DND-41 (cell line): ENCODE data around the gene GAA.

Experiments
- ATAC-seq: fragments of 200-7000 bp; cut with Tn5 transposase; 3 replicates; pipeline ENCODE4 v1.9.1; 2021; ENCODE audit warnings: low read depth; ENCODE audit not compliant: insufficient read depth
- DNase-seq: peaks from one replicate; pipeline ENCODE4 v3.0.0-alpha.2; 2020
- H2AFZ ChIP-seq: 2 replicates; pipeline ENCODE4 v1.6.0; 2012; ENCODE audit warnings: low read depth, low read length
- H3K27ac ChIP-seq: 2 replicates; pipeline ENCODE4 v1.5.1; 2012; ENCODE audit warnings: low read length, inconsistent platforms
- H3K27me3 ChIP-seq: fragments of 200-600 bp; sonication (generic); 2 replicates; pipeline ENCODE4 v1.6.0; 2012; ENCODE audit warnings: low read length, mild to moderate bottlenecking, inconsistent platforms; ENCODE audit not compliant: insufficient read depth, poor library complexity
- H3K36me3 ChIP-seq: 2 replicates; pipeline ENCODE4 v1.5.1; 2012; ENCODE audit warnings: low read length, inconsistent platforms; ENCODE audit not compliant: insufficient read depth
- H3K4me1 ChIP-seq: 2 replicates; pipeline ENCODE4 v1.5.1; 2012; ENCODE audit warnings: mild to moderate bottlenecking, low read length; ENCODE audit not compliant: insufficient read depth
- H3K4me2 ChIP-seq: 2 replicates; pipeline ENCODE4 v1.6.0; 2012; ENCODE audit warnings: mild to moderate bottlenecking, moderate library complexity, low read length, inconsistent platforms; ENCODE audit not compliant: insufficient read depth
- H3K4me3 ChIP-seq, 2 experiments: fragments of 200-600 bp in 1 of 2; shearing (Covaris generic) in 1 of 2; 2 replicates each; pipeline ENCODE4 v1.5.1; 2012 to 2016; ENCODE audit warnings: inconsistent platforms in 2 of 2, low read length in 2 of 2, mild to moderate bottlenecking in 2 of 2, low read depth in 1 of 2, moderate library complexity in 1 of 2
- H3K79me2 ChIP-seq: 2 replicates; pipeline ENCODE4 v1.6.0; 2012; ENCODE audit warnings: low read length, inconsistent platforms; ENCODE audit not compliant: insufficient read depth
- H3K9ac ChIP-seq: 2 replicates; pipeline ENCODE4 v1.6.0; 2012; ENCODE audit warnings: low read depth, mild to moderate bottlenecking, inconsistent platforms, low read length, moderate library complexity
- H3K9me3 ChIP-seq: 2 replicates; pipeline ENCODE4 v1.5.1; 2012; ENCODE audit warnings: low read length, moderate library complexity, mild to moderate bottlenecking, inconsistent platforms; ENCODE audit not compliant: insufficient read depth, severe bottlenecking
- H4K20me1 ChIP-seq: 2 replicates; pipeline ENCODE4 v1.6.0; 2012; ENCODE audit warnings: low read length; ENCODE audit not compliant: insufficient read depth
- CTCF ChIP-seq: IDR thresholded peaks from 2 replicates; pipeline ENCODE4 v1.5.1; 2012; ENCODE audit warnings: borderline replicate concordance, low read length, moderate library complexity, mild to moderate bottlenecking; ENCODE audit not compliant: poor library complexity, severe bottlenecking; ENCODE audit errors: extremely low read depth
- EZH2 ChIP-seq: IDR thresholded peaks from 3 replicates; pipeline ENCODE4 v1.6.1; 2012; ENCODE audit warnings: borderline replicate concordance, low read depth, mild to moderate bottlenecking, moderate library complexity, low read length, inconsistent platforms; ENCODE audit not compliant: severe bottlenecking

GAA gene

GRCh38 chr17:80080081-80080480, 21.3 kb upstream of the GAA start:
- H3K36me3 ChIP-seq = no peaks in the 10 kb centered on the region
- H3K4me1 ChIP-seq = peaks cover 8% of the 10 kb centered on the region
- no peaks in the 10 kb centered on the region for H3K9me3 ChIP-seq
- no peaks in the 10 kb centered on the region for H3K27me3 ChIP-seq
- no peak overlapping the region for H3K9ac ChIP-seq
- TF ChIP-seq EZH2 (no peak), CTCF (no peak)
- no peak overlapping the region for H3K27ac ChIP-seq
- ATAC-seq (no peak), DNase-seq (no peak)
- no peak overlapping the region for H3K4me2 ChIP-seq
- H3K79me2 ChIP-seq = no peaks in the 10 kb centered on the region
- no peak overlapping the region for H3K4me3 ChIP-seq
- no peak overlapping the region for H2AFZ ChIP-seq
- H4K20me1 ChIP-seq = no peaks in the 10 kb centered on the region

DNA sequence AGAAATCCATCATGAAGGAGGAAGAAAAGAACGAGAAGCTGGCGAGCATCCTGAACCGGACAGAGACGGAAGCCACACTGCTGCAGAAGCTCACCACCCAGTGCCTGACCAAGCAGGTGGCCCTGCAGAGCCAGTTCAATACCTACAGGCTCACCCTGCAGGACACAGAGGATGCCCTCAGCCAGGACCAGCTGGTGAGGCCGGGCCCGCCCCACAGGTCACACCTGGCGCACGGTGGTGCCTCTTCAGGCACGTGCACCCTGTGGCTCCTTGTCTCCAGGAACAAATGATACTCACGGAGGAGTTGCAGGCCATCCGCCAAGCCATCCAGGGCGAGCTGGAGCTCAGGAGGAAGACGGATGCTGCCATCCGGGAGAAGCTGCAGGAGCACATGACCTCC, 19.8 kb upstream of the GAA start:
- no peaks in the 10 kb centered on the region for H4K20me1 ChIP-seq
- DNase-seq = no peak
- H3K27ac ChIP-seq = no peak overlapping the region
- peaks cover 8% of the 10 kb centered on the region for H3K4me1 ChIP-seq
- H3K9ac ChIP-seq = no peak overlapping the region
- ATAC-seq = no peak
- H3K4me3 ChIP-seq = no peak overlapping the region
- no peaks in the 10 kb centered on the region for H3K36me3 ChIP-seq
- H3K79me2 ChIP-seq = no peaks in the 10 kb centered on the region
- no peak overlapping the region for H3K4me2 ChIP-seq
- H3K27me3 ChIP-seq = no peaks in the 10 kb centered on the region
- H2AFZ ChIP-seq = no peak overlapping the region
- H3K9me3 ChIP-seq = no peaks in the 10 kb centered on the region
- TF ChIP-seq EZH2 = no peak
- no peak for TF ChIP-seq CTCF

DNA sequence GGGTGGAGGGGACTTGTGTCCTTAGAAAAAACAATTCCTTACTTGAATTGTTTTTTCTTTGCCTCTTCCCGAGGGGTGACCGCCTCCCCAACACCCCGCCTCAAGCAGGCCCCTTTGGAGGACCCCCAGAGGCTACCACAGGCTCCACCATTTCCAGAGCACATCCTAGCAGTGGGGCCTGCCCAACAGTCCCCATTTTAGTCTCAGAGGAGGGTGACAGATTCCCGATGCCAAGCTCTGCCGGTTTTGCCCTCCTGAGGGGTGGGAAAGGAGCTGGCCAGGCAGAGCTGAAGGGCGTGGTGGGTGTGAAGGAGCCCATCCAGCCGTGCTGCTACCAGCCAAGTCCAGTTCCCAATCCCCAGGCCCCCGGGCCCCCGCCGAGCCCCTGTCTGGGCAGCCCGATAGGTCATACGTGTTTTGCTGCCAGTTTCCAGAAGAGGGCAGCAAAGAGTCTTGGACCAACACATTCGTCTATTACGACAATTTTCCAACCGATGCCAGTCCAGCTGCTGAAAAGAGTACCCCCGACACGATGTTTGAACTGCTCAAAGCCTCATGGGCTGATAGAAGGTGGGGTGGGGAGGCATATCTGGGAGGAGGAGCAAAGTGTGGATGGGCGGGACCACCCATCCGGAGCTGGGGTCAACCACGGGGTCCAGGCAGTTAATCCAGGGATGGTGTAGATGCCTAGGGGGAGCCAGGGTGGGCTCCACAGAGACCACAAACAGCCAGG, 18.8 kb upstream of the GAA start:
- Histone ChIP-seq H3K36me3 (no peaks in the 10 kb centered on the region), H3K27ac (no peak overlapping the region), H3K4me2 (peak overlapping the region; percentile 28), H3K79me2 (no peaks in the 10 kb centered on the region), H3K9me3 (no peaks in the 10 kb centered on the region), H4K20me1 (no peaks in the 10 kb centered on the region), H3K9ac (peak overlapping the region; percentile 20; the same call in 1 of the 2 replicates), H3K4me1 (peaks cover 8% of the 10 kb centered on the region), H3K4me3 (no peak overlapping the region), H3K27me3 (peaks cover 4% of the 10 kb centered on the region), H2AFZ (peak overlapping the region; percentile 23)
- ATAC-seq = peak; percentile 85
- TF ChIP-seq CTCF = peak; percentile 82
- no peak for TF ChIP-seq EZH2
- peak; percentile 76 for DNase-seq
